NCI-H1694 treated with DMSO at 0.1 percent for 48 hours (cell line): Measurements from ENCODE around the gene F5.

Experiments used
- DNase-seq: peaks from one replicate; lab custom pipeline; 2025; lab: John Stamatoyannopoulos, UW

Gene F5

DNA sequence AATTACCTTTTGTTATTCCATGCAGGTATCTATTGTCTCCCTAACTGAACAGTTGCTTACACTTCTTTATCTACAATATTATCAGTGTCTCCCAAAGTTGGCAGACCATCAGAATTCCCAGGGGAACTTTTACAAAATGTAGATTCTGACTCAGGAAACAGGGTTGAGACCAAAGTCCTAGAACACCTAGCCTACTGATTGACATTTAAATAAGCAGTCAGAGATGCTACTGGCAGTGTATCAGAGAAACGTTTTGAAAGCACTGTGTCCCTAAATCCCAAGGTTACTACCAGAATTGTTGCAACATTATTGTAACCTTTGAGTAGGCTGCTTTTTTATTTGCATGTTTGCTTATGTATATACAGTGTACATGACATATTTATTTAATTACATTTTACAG is 1.8 kb upstream of the F5 start:
- no peak for DNase-seq

DNA sequence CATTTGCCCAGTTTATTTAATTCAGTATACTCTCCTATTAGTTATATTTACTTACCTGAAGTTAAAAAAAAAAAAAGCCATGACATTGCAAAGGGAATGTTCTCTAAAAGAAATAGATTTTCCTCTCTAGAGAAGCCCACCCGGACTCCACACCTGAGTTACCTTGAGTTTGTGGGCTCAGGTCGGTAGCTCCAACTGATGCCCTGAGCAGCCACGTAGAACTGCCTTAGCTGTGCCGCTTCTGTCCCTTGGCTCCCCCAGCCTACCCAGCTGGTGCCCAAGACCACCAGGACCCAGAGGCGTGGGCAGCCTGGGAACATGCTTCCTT is 250 bp downstream of the F5 start:
- DNase-seq: no peak

DNA sequence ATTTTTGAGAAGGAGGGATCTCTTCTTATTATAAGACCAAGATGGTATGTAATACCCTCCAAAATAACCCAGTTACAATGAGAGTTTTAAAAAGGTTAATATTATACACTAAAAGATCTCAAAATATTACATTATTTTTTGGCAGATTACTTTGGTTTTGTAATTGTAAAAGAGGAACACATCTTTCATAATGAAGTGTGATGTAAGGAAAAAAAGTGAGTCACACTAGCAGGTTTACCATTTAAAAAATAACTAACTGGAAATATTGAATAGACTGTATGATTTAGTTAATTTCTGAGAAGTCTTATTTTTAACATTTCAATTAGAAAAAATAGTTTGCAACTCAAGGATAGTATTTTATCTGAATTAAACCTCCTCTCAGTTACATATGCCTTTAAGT is 1.1 kb downstream of the F5 start:
- DNase-seq: no peak

DNA sequence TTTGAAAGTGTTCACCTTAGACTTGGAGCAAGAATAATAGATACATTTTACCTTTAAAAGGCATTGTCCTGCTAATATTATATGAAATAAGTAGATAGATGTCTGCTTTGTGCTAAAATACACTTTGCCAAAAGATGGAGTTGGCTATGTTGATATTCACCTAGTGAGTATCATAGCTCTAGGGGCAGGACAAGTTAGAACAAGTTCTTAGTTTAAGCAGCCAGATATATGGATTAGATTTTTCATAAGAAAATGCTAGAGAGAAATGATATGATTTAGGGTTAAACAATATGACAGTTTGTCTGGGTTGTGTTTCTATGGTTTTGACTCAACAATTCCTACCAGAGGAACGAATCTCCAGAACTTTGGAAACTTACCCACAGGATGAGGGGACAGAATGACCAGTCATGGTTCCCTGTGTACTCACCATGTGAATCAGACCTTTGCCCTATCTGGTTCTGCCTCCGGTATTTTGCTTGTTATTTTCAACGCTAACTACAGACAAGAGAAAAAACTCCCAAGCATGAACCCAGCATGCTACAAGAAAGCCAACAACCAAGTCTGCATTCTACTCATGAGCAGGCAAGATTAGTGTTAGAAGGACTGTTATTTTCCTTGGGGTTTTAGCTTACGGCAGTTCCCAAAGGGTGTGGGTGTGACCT is 1.7 kb downstream of the F5 start:
- DNase-seq: no peak

DNA sequence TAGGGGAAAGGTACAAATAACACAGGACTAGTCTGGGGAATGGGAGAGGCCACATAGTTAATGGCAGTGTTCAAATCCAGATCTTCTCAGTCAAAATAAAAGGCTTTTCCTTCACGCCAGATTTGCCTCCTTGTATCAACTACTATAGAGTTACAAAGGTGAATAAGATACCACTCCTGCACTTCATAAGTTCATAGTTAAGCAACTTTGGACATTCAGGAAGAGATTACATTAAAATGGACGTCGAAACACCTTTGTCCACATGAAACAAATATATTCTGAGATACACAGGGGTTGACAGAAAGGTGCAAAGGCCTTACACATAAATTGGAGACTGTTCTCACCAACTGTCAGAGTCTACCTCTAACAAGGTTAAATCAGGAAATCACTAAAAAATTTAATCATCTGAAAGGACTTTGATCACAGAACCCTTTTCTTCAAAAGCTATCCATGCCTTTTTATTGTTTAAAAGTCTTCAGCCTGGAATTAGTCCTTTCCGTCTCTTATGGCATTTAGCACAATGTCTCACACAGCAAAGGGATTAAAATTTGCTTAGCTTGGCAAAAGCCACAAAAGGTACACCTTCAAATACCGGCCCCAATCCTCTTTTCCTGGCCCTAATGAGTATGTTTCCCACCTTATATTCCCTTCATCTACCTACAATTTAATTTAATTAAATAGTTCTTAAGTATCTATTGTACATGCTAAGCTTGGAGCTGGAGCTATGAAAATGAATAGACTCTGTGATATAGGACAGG is 8.1 kb downstream of the F5 start:
- no peak for DNase-seq

DNA sequence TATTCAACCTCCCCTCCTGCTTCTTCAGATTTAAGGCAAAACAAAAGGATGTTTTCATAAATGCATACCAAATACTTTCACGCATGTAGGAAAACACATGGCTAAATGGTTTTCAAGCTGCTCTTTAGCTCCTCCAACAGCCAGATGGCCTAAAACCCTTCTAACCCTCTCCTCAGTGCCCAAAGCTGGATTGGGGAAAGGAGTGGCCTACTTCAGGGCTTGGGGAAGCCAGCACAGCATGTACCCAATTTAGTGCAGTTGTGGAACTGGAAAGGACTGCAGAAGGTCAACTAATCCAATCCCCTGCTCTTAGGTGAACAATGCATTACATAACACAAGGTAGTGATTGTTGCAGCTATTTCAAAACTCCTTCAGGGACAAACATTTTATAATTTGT is 9.3 kb downstream of the F5 start:
- DNase-seq: no peak

DNA sequence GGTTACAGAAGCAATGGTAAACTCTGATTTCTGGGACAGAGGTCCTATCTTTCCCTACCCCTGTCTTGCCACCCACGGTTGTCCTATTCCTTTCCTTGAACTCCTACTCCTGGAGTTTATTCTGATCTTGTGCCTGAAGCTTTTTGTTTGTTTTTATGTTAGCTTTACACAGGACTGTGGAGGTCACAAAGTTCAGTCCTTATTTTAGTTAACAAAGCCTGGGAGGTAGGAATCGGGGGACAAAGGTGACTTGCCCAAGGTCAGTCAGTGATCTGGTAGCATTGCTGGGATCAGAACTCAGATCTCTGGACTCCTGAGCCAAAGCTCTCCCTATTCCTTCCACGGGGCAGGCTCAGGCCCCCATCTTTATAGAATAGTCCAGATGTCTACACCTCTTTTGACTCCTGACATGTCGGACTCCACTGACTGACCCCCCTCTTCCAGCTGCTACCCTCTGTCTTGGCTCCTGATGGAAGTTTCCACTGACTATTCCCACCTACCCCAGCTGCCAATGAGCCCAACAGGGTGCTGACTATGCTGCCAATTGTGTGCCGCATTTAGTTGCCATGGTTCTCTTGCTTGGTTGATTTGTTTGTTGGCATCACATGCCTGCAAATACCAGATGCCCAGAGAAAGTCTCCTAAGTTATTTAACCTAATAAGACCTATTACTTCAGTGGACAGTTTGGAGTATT is 9.9 kb downstream of the F5 start:
- peak; percentile 81 for DNase-seq

DNA sequence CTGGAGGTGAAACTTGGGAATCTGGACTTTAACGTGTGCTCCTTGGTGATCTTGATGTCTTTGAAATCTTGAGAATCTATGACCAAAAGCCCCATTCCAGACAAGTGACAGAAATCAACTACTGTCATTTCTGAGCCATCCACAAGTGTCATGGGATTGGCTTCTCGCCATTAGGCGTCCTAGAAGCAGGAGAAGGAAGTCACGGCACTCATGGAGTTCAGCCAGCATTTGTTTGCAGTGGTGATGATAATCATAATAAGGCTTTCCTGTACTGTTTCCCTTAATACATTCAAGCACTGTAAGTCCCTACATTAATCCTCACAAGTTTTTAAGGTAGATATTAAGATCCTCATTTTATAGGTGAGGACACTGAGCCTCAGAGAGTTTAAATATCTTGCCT is 11.9 kb downstream of the F5 start:
- no peak for DNase-seq

DNA sequence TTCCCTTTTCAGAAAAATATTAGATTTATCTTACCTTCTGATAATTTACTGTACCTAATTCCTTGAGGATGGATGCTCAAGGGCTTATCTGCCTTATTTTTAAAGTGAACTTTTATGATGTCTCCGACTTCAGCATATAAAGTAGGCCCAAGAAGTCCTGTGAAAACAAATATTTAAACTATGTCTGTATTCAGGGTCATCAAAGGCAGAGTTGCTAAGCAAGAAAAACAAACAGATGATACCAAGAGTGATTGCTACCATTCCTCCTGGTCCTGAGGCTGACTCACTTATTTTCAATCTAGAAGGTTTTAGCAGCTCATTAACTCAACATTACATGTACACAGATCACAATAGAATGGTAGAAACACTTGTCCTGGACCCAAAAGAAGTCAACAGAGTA is 14.1 kb downstream of the F5 start:
- DNase-seq: no peak

DNA sequence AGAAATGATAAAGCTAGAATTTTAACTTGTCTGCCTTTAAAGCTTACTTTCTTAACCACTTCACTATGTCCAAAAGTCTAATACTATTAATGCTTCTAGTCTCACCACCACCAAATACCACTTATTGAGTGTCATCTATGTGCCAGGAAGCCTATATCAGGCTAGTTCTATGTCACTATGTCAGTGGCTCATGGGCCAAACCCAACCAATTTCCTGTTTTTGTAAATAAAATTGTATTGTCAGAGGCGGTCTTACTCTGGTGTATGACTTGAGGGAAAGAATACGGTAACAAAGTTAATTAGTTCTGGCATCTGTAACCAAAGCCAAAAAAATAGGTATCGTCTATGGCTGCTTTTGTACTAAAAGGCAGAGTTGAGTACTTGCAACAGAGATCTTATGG is 14.8 kb downstream of the F5 start:
- DNase-seq: no peak

DNA sequence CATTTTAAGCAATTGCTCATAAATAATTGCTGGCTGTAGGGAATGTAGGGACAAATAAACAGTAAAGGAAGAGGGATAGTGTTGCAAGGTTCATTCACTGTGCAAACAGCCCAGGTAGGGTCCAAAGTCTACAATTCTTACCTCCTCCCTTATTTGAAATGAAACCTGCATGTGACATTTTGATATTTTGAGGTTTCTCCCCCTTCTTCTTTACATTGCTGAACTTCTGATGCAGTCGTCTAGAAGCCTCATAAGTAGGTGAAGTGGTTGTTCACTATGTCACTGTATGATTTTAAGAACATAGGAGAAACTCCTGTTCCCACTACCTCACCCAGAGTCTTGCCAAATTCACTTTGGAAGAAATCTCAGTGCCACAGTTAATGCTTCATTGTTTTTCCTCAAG is 16.1 kb downstream of the F5 start:
- DNase-seq: no peak

DNA sequence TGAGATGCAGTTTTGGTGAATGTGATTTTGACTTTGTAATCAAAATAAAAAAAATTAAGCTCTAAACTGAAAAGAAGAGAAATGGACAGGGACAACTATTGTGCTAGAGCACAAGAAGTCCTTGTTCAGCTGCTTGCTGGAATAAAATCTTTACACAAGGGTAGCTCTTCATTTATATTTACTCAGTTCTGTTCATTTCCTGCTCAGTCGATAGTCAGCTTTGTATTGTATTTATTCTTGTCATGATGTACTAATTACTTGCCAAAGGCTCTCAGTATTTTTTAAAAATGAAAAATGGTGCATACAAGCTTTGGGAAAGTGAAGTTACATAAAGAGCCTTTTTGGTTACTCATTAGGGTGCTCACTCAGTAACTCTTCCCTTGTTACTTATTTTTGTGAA is 17.8 kb downstream of the F5 start:
- no peak for DNase-seq

DNA sequence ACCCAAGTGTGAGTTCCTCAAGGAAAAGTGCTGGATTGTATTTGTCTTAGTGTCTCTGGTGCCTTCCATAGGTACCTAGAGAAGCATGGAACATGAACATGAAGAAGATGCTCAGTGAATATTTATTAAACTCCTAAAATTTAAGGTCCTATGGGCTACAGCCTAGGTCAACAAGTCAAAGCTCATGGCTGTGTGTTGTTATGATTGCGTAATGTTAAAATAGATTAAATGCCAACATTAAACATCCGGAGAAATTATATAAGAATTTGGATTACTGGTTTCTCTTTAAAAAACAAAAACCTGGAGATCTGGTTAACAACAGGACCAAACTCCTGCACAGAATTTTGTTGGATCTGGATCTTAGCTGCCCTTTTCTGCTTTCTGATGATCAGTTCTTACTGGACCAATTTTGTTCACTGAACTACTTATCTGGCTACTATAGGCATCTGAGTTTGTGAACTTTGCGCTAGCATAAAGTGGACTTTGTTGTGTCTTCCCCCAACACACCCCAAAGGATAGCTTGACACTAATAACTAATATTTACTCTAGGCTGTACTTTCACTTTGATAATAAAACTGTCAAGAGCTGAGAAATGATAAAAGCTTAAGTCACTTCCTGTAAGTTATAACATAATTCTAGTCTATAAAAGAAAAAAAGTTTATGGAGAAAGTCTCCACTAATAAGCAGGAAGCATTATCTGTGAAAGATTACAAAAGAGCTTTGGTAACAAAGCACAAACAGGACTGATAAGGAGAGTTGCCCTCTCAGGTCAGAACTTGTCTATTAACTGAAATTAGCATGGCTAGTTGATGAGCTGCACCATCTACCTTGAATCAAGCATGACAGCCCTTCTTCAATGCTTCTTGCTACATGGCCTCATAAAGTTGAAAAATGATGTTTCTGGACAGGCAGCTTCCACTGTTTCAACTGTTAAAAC is 20.7 kb downstream of the F5 start:
- DNase-seq: no peak

DNA sequence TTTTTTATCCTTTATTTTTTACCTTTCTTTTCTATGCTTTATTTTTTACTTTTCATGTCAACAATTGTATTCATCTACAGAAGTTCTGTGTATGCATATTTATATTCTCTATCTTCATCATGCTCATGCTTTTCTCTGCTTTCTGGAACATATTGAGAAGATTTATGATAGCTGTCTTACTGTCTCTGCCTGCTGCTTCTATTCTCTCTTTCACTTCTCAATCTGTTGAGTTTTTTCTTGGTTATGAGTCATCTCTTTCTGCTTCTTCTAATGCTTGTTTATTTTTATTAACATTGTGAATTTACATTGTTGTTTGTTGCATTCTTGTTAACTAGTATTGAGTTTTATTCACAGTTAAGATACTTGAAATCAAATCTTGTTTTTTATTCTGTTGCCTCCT is 22.6 kb downstream of the F5 start:
- no peak for DNase-seq

DNA sequence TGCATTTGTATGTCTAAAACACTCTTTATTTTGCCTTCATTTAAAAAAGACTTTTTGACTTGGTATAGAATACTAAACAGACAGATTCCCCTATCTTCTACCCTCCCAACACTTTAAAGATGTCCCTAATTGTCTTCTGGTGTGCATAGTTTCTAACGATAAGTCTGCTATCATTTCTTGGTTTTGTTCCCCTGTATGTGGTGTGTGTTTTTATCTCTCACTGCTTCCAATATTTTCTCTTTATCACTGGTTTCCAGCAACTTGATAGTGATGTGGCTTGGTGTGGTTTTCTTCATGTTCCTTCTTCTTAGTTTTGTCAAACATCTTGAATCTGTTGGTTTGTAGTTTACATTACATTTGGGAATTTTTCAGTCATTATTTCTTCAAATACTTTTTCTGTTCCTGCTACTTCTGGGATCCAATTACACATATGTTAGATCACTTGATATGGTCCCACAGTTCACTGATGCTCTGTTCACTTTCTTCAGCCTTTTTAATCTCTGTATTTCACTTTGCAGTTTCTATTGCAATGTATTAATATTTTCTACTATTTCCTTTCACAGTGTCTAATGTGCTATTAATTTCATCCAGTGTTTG is 23.2 kb downstream of the F5 start:
- no peak for DNase-seq

DNA sequence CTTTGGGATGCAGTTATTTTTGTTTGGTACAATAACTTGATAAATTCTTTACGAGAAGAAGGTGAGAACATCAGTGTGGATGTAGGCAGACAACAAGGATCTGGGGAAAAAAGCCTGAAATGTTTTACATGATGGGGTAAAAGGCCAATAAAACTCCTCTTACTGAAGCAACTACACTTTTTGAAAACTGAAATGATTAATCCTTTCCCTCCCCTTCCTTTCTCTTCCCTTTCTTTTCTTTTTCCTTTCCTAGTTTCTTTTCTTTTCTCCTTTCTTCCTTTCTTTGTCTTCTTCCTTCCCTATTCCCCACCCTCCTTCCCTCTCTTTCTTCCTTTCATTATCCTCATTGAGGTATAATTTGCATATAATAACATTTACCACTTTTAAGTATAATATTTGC is 24.6 kb downstream of the F5 start:
- DNase-seq: no peak

DNA sequence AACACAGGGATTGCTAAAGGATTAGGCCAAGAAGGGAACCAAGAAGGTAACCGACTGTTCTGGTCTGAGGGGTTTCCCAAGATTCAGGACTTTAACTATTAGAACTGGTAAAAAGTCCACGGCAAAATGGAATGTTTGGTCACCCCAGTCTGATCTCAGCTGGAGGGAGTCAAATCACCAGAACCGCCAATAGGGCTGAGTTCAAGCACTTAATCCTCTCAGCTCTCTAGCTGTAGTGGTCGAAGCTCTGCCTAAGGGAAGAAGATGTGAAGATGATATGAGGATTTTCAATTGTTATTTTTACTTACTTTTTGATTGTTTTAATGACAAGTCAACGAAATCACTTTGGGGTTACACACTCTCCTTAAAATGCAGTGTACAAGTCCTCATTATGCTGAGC is 29.1 kb downstream of the F5 start:
- DNase-seq: no peak

DNA sequence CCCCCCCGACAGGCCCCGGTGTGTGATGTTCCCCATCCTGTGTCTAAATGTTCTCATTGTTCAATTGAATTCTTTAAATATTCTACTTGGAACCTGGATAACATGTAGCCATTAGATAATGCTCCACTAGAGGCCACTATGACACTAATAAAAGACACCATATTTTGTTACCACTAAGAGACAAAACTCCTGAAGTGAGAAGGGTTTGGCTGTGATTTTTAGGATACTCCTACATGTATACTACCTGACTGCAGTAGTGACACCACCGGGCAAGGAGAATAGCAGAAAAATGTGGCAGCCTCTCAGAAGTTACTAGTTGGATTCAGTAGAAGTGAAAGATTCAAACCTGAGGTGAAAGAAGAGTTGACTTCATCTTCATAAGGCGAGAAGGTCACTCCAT is 36.0 kb downstream of the F5 start:
- DNase-seq: peak; percentile 75

DNA sequence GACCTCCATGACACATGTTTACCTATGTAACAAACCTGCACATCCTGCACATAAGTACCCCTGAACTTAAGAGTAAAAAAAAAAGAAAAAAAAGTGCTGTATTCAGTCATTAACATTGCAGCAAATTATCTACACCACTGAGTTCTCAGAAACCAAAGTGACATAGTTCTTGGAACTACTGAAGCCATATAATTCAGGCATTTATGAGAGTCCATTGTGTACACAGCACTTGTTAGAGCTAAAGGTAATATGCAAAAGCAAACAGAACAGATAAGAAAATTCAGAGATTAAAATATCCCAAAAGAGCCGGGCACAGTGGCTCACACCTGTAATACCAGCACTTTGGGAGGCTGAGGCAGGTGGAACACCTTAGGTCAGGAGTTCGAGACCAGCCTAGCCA is 38.0 kb downstream of the F5 start:
- DNase-seq: no peak

DNA sequence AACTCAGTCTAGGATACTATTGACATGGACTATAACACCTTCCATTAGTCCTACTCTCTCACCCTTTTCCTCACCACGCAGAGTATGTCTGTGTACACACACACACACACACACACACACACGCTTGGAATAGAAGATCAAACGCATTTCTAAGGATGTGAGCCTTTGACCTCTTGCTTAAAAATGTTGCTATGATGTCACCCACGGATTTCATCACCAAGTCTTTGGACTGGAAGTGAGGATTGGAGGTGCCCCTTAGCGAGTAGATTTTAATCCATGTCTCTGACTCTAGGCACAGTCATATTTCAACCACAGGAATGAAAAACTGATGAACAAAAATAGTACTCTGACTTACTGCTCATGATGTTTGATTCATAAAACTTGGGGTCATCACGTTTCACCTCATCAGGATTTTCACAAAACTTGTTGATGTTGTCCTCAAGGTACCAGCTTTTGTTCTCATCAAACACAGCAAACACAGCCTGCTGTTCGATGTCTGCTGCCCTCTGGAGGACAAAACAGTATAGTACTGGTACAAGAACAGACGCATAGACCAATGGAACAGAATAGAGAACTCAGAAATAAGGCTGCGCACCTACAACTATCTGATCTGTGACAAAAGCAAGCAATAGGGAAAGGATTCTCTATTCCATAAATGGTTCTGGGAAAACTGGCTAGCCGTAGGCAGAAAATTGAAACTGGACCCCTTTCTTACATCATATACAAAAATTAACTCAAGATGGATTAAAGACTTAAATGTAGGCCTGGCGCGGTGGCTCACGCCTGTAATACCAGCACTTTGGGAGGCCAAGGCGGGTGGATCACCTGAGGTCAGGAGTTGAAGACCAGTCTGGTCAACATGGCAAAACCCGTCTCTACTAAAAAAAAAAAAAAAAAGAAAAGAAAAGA is 39.9 kb downstream of the F5 start:
- DNase-seq: peak; percentile 79

DNA sequence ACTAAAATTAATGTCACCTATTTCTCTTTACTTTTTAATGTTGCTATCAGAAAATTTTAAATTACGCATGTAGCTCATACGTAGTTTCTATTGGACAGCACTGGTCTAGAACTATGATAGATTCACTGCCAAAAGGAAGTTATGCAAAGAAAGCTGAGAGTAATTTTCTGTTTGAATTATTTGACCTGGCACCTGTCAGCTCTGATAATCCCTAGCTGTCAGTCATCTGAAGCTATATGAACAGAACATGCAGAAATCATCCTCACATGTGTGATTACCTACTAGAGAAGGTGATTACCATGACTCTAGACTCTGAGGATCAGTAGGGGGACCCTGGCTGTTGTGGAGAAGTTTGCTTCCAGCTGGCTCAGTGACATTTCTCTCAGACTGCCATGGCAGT is 40.8 kb downstream of the F5 start:
- no peak for DNase-seq
